Measurements from ENCODE around the gene SMIM24. TPM values are rescaled to one million over a fixed set of nuclear protein-coding genes. Genes with fewer than 3 reads are reported as not detected.

SMIM24 gene
- polyA plus RNA-seq, 1 experiment, result 0.12 TPM

DNA sequence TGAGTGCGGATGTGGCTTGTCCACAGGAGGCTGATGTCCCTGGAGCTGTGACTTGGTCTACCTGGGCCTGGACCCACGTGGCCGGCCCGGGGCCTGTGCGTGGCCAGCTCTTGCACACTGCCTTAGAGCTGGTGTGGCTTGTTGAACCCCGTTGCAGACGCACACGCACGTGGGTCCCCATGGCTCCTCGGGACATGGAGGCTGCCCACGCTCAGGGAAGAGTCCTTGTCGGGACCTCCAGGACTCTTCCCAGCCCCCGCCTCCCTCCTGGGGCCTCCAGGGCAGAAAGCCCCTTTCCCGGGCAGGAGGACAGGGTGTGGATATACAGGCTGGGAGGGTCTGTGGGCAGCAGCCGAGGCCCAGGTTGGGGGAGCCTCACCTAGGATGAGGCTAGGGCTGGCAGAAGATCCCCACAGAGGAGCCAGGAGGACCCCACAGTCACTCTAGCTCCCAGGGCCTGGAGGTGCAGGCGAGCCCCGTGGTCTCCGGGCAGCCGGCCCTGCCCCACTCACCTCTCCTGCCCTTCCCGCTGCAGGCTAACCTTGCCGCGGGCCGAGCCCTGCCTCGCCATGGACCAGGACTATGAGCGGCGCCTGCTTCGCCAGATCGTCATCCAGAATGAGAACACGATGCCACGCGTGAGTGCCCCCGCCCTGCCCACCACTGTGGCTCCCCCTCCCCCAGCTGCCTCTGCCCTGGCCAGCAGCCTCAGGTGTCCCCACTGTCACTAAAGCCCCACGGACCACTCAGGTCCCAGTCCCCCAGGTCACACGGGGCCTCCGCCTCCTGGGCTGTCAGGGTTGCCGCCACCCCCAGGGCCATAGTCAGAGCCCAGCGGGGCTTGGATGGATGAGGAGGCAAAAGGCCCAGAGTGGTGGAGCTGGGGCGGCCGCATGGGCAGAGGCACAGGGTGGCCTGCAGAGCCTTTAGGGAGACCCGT, 42.4 kb upstream of the SMIM24 start:
- Histone ChIP-seq H3K4me3 (ENCODE audit: low read depth, low read length) (no peak overlapping the region), H3K36me3 (ENCODE audit: control insufficient read depth, insufficient read depth, low read length) (peaks cover 38% of the 10 kb centered on the region), H3K27me3 (ENCODE audit: control insufficient read depth, insufficient read depth, low read length) (no peaks in the 10 kb centered on the region)
- POLR2A ChIA-PET, result no interaction called here
- DNase-seq (ENCODE audit: low read depth), result no peak
- TF ChIP-seq, protein P1, sequence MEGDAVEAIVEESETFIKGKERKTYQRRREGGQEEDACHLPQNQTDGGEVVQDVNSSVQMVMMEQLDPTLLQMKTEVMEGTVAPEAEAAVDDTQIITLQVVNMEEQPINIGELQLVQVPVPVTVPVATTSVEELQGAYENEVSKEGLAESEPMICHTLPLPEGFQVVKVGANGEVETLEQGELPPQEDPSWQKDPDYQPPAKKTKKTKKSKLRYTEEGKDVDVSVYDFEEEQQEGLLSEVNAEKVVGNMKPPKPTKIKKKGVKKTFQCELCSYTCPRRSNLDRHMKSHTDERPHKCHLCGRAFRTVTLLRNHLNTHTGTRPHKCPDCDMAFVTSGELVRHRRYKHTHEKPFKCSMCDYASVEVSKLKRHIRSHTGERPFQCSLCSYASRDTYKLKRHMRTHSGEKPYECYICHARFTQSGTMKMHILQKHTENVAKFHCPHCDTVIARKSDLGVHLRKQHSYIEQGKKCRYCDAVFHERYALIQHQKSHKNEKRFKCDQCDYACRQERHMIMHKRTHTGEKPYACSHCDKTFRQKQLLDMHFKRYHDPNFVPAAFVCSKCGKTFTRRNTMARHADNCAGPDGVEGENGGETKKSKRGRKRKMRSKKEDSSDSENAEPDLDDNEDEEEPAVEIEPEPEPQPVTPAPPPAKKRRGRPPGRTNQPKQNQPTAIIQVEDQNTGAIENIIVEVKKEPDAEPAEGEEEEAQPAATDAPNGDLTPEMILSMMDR (IDR thresholded peaks at IDR 0.05; ENCODE audit: insufficient read depth, low read depth, low read length), result no peak
- CTCF ChIA-PET, result interaction anchor here (1.6 kb wide), 1 partner anchor 24 kb away, joined by 4 read pairs; no protein-coding TSS in a partner anchor

DNA sequence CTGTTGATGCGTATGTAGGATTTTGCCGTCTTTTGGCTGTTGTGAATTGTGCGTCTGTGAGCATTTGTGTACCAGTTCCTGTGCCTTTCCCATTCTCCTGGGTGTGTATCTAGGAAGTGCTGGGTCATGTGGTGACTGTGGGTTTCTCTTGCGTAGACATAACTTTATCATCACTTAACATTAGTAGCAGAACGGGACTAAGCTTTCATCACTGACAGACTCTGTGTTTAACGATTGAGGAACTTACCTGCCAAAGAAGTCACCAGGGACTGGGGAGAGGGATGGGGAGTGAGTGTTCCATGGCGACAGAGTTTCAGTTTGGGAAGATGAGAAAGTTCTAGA, 40.8 kb upstream of the SMIM24 start:
- Histone ChIP-seq H3K36me3 (ENCODE audit: control insufficient read depth, insufficient read depth, low read length) (peaks cover 26% of the 10 kb centered on the region), H3K4me3 (ENCODE audit: low read depth, low read length) (no peak overlapping the region), H3K27me3 (ENCODE audit: control insufficient read depth, insufficient read depth, low read length) (no peaks in the 10 kb centered on the region)
- CTCF ChIA-PET, result interaction anchor here (1.4 kb wide), 1 partner anchor 26 kb away, joined by 3 read pairs; no protein-coding TSS in a partner anchor
- POLR2A ChIA-PET, result no interaction called here
- TF ChIP-seq, protein P1 (IDR thresholded peaks at IDR 0.05; ENCODE audit: insufficient read depth, low read depth, low read length), result no peak
- DNase-seq (ENCODE audit: low read depth), result no peak

DNA sequence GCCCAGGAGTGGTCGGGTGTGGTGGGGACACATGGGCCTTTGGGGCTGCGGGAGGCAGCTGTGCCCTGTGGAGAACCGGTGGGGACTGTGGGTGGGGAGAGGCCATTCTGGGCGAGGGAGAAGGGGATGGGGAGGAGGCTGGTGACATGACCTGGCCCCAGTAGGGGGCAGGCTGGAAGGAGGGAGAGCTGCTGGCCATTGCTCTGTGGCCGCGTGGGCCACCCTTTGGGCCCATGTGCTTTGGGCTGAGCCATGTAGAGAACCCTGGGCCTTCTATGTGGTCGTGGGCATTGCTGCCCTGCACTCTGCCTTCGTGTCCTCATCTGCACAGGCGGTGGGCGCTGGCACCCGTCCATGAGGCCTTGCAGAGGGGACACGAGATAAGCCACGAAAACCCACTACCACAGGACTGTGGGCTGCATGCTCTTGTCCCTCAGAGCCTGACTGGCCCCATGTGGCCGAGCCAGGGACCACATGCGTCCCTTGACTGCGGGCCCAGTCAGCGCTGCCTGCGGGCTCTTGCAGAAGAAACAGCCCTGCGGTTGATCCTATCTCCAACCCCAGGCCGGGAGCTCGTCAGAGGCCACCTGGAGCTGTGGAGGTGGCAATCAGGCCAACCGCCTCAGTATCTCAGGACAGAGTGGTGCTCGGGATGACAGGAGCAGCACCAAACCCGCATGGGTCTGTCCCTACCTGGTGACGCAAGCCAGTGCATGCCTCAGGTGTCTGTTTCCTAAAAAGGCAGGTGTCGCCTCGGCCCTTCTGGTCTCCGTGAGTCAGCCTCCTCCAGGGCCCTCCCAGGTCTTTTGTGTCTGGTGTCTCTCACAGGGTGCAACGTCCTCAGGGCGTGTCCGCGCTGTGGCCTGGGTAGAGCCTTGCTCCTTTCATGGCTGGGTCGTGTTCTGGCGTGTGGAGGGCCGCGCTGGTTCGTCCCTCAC, 40.1 kb upstream of the SMIM24 start:
- no peaks in the 10 kb centered on the region for H3K27me3 ChIP-seq (ENCODE audit: control insufficient read depth, insufficient read depth, low read length)
- peaks cover 22% of the 10 kb centered on the region for H3K36me3 ChIP-seq (ENCODE audit: control insufficient read depth, insufficient read depth, low read length)
- ChIA-PET POLR2A (no interaction called here), CTCF (interaction anchor here (1.4 kb wide), 1 partner anchor 27 kb away, joined by 3 read pairs; no protein-coding TSS in a partner anchor)
- no peak overlapping the region for H3K4me3 ChIP-seq (ENCODE audit: low read depth, low read length)
- TF ChIP-seq, protein P1 (IDR thresholded peaks at IDR 0.05; ENCODE audit: insufficient read depth, low read depth, low read length), result no peak
- no peak for DNase-seq (ENCODE audit: low read depth)

DNA sequence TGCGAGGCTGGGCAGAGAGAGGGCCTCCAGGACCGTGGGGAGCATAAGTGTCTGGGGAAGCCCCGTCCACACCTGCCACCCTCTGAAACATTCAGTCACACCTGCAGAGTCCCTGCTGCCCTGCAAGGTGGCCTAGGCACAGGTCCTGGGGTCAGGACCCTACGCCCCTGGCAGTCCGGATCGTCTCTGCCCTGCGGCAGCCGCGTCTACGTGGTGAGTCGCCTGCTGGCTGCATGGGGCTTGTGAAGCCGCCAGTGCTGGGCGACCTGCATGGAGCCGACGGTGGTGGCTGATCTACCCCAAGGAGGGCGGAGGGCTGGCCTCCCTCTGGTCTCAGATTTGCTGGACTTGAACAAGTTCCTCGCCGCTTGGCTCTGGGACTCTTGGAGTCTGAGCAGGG, 38.8 kb upstream of the SMIM24 start:
- no peaks in the 10 kb centered on the region for H3K27me3 ChIP-seq (ENCODE audit: control insufficient read depth, insufficient read depth, low read length)
- ChIA-PET CTCF (interaction anchor here (0.9 kb wide), 2 partner anchors 26 to 27 kb away, joined by 3 read pairs; no protein-coding TSS in a partner anchor), POLR2A (no interaction called here)
- TF ChIP-seq, protein P1 (IDR thresholded peaks at IDR 0.05; ENCODE audit: insufficient read depth, low read depth, low read length), result no peak
- no peak for DNase-seq (ENCODE audit: low read depth)
- H3K36me3 ChIP-seq (ENCODE audit: control insufficient read depth, insufficient read depth, low read length), result peaks cover 18% of the 10 kb centered on the region
- no peak overlapping the region for H3K4me3 ChIP-seq (ENCODE audit: low read depth, low read length)

DNA sequence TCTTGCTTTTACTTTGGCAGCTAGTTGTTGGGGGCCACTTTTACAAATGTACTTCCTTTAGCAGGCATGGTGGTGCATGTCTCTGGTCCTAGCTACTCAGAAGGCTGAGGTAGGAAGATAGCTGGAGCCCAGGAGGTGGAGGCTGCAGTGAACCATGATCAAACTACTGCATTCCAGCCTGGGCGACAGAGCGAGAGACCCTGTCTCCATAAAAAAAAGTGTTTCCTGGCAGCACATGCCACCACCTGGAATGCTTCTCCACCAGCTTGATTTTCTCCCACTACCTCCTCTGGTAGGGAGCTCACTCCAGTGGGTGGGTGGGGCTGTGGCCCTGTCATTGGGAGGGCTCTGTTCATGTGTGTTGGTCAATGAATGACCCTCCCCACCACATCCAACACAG, 38.3 kb upstream of the SMIM24 start:
- ChIA-PET CTCF (interaction anchor here (0.9 to 1.3 kb wide), 3 partner anchors 12 to 27 kb away, joined by 3 to 6 read pairs (median 3); no protein-coding TSS in a partner anchor), POLR2A (no interaction called here)
- Histone ChIP-seq H3K4me3 (ENCODE audit: low read depth, low read length) (no peak overlapping the region), H3K36me3 (ENCODE audit: control insufficient read depth, insufficient read depth, low read length) (peaks cover 16% of the 10 kb centered on the region), H3K27me3 (ENCODE audit: control insufficient read depth, insufficient read depth, low read length) (no peaks in the 10 kb centered on the region)
- no peak for DNase-seq (ENCODE audit: low read depth)
- TF ChIP-seq, protein P1 (IDR thresholded peaks at IDR 0.05; ENCODE audit: insufficient read depth, low read depth, low read length), result no peak
